Measurements from ENCODE around the gene URM1.

Gene URM1

GRCh38 chr9:128438343-128439109, 67.4 kb downstream of the URM1 start:
- DNase-seq: peak; percentile 57

GRCh38 chr9:128439273-128439672, 68.1 kb downstream of the URM1 start:
- no peak for DNase-seq
